GM19372 (cell line): ENCODE measurements around the gene DICER1.

ENCODE experiments used
- ATAC-seq: cut with Tn5 transposase; IDR thresholded peaks from one replicate; pipeline ENCODE4 v1.9.1; 2021; ENCODE audit warnings: mild to moderate bottlenecking, low read depth, moderate library complexity; ENCODE audit not compliant: unreplicated experiment

The DICER1 gene

GRCh38 chr14:95063391-95063790 lies 93.9 kb downstream of the DICER1 start:
- ATAC-seq = no peak

- no peak for ATAC-seq
Observed at GRCh38 chr14:95062946-95063345, 94.4 kb downstream of the DICER1 start.

- ATAC-seq = no peak
Observed at GRCh38 chr14:95062220-95062619, 95.1 kb downstream of the DICER1 start.

GRCh38 chr14:95061317-95062093 lies 95.8 kb downstream of the DICER1 start:
- no peak for ATAC-seq

GRCh38 chr14:95059126-95059525 lies 98.2 kb downstream of the DICER1 start:
- ATAC-seq = no peak

GRCh38 chr14:95058491-95058890 lies 98.8 kb downstream of the DICER1 start:
- ATAC-seq = no peak

GRCh38 chr14:95057851-95058250 lies 99.5 kb downstream of the DICER1 start:
- ATAC-seq = no peak

- ATAC-seq = no peak
Observed at GRCh38 chr14:95057147-95057546, 100.2 kb downstream of the DICER1 start.

- no peak for ATAC-seq
Observed at GRCh38 chr14:95056476-95056875, 100.9 kb downstream of the DICER1 start.

GRCh38 chr14:95055318-95055717 lies 102.0 kb downstream of the DICER1 start:
- no peak for ATAC-seq

GRCh38 chr14:95054346-95055280 lies 102.7 kb downstream of the DICER1 start:
- ATAC-seq = no peak

- ATAC-seq = no peak
Observed at GRCh38 chr14:95052016-95052585, 105.2 kb downstream of the DICER1 start.

- ATAC-seq = no peak
Observed at GRCh38 chr14:95049952-95050351, 107.4 kb downstream of the DICER1 start.

GRCh38 chr14:95048771-95049312 lies 108.5 kb downstream of the DICER1 start:
- no peak for ATAC-seq

GRCh38 chr14:95047754-95048153 lies 109.6 kb downstream of the DICER1 start:
- no peak for ATAC-seq

GRCh38 chr14:95046711-95047681 lies 110.3 kb downstream of the DICER1 start:
- no peak for ATAC-seq

- ATAC-seq = no peak
Observed at GRCh38 chr14:95045836-95046430, 111.4 kb downstream of the DICER1 start.

- no peak for ATAC-seq
Observed at GRCh38 chr14:95045106-95045701, 112.1 kb downstream of the DICER1 start.
